SW 1271 (cell line): ENCODE results near the gene KRT20.
"Not testable (repeated sequence)": the region's sequence is repeated elsewhere in the genome, so short reads cannot be mapped to it uniquely, and the experiment has no call there.

Experiments used
- DNase-seq, 2 experiments: peaks; one replicate each; lab custom pipeline; 2025; lab: John Stamatoyannopoulos, UW

KRT20 gene

DNA sequence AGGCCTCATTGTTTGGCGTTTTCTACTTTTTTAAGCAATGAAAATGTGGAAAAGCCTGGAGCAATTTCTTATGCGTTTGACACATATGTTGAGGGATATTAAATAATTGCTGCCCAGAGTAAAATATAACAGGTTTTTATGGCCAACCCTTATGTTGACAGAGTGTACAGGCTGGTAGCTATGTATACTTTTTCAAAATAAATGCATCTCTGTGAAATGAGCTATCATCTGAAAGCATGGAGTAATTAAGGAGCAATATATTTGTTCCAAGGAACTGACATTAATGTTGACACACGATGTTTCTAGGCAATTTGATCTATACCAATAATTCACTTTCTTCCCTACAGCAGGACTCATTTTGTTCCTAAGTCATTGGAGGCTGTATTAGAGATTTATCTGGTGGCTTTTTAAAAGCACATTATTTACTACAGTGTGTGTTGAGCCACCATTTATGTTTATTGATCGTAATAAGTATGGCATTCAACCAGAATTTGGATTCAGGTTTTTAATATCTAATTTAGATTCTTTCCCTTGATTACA lies 11.9 kb upstream of the KRT20 start:
- DNase-seq, result no peak

DNA sequence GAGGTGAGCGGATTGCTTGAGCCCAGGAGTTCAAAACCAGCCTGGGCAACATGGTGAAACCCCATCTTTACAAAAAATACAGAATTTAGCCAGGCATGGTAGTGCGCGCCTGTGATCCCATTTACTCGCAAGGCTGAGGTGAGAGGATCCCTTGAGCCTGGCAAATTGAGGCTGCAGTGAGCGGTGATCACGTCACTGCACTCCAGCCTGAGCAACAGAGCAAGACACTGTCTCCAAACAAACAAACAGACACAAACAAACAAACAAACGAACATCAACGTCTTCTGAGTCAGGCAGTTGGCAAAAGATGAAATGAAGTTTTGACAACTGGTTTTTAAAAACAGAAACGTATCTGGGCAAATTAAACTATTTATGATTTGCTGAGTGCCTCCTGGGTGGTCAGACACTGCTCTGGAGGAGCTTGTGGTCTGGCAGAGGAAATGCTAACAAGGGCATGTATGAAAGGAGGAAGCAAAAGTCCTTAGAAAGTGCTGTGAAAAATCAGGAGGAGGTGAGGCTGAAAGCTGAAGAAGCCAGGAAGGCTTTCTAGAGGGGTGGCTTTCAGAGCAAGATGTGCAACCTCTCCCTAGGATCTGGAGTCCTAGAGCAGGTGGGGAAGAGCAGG lies 10.2 kb upstream of the KRT20 start:
- DNase-seq, result no peak

DNA sequence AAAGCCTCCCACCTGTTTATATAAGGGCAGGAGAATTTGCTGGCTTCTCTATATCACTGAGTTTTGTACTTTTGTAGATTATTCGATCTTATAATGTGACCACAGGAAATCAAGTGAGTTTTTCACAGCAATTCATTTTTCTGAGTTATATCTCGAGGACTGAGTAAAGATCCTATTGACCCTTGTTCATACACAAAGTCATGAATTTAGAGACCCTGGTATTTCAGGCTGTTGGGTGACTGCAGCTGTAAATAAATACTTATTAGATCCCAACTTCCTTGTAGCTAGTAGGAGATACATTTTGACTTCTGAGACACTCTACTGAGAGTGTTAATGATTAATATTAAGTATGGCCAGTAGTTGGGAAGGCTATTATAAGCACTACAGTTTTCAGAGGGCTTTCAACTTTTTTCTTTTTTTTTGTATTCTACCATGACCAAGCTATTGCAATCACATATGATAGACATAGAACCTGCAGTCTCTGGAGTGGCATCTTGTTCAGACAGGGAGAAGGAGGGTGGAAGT lies 3.2 kb upstream of the KRT20 start:
- no peak for DNase-seq

DNA sequence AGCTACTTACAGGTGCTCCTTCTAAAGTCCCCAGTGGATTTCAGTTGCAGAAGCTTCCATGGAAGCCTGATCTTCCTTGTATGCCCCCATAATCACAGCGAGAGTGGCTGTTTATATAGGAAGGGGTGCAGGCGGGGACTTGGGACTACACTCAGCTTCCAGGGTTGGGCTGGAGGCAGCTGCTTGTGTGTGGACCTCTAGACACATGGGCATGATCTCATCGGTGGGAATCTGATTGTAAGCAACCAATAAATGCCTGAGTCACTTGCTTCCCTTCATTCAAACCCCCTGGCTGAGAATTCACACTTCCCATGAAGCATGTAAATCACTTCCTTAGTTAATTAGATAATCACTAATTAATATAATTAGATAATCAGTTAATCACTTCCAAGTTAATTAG lies 1.0 kb upstream of the KRT20 start:
- DNase-seq, result no peak

DNA sequence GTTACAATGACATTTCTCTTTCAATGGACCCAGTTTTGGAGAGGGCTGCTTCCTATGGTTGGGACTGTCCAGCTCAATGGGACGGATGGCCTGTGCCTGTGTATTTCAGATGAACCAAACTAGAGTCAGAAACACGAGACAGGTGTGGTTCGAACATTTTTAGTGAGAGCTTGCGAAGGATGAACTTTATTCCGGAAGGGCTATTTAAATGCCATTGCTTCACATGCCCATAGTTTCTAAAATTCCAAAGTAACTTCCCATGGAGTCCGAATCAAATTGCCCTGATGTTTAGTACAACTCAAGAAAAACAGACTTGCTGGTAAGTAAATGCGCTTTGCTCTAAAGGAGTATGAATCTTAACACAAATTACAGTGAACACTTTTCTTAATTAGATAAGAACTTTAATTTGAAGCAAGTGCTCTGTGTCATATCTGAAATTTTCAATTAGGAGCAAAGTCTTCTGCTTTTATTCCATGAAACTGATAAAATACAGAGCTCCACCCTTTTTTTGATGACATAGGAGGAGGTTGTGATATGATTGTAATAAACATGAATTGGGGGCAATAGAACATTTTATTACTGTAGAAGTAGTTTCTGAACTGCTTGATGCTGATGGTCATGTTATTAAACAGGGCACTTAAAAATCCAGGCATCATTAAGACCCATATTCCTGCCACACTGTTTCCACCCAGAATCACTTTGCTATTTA lies 1.3 kb downstream of the KRT20 start:
- no peak for DNase-seq

DNA sequence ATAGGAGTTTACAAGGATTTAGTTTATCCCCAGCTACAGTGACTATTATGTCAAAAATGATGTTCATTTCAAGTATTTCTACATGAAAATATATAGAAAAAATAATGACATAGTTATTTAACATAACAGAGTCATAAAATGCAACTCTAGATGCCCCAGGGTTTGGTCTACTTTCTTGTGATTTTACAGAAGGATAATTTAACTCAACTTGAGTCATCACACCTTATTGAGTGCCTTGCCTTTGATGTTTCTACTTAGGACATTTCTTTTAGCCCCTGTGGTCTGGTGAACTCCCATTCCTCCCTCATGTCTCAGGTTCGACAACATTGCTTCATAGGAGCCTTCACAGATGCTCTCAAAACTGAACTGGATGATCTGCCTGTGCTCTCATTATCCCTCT lies 2.0 kb downstream of the KRT20 start:
- DNase-seq, result no peak

DNA sequence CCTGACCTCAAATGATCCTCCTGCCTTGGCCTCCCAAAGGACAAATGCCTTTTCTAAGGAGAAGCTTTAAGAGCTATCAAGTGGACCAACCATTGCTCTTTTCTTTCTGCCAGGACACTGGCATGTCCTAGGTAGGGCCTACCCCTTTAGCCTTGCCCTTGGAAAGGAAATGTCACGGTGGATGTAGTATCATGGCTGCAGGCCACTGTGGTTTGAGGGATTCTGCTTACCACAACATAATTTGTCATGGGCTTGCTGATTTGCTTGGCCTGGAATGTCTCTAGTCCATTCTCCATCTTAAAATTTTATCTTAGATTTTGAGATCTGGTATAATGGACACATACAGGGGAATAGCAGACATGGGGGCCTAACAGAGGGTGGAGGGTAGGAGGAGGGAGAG lies 6.0 kb downstream of the KRT20 start:
- no peak for DNase-seq

DNA sequence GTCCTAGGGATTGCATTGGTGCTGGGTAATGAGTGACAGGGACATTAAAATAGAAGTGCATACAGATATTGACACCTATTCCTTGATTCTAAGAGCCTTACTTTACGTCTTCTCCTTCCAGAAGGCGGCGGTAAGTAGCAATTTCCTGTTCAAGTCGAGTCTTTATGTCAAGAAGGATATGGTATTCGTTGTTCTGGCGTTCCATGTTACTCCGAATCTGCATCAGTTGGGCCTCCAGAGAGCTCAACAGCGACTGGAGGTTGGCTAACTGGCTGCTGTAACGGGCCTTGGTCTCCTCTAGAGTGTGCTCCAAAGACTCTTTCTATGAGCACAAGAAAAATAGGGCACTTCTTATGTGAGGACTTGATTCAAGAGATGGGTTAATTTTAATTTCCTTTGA lies 7.0 kb downstream of the KRT20 start:
- no peak for DNase-seq

DNA sequence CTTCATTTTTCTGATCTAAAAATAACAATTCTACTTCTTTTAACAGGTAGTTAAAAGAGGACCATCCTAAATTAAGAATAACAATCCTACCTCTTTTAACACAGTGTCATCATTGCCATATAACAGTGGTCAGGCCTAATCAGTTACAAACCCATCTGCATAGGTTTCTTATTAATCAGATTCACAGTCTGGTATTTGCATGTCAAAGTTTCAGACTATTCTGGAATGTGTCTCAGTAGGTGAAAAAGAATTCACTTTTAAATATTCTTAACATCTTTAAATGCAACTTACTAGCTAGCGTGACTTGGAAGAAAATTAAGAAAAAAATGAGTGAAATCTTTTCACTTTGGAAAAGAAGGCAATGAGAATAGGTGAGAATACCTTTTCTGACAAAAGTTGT lies 11.2 kb downstream of the KRT20 start:
- no peak for DNase-seq

DNA sequence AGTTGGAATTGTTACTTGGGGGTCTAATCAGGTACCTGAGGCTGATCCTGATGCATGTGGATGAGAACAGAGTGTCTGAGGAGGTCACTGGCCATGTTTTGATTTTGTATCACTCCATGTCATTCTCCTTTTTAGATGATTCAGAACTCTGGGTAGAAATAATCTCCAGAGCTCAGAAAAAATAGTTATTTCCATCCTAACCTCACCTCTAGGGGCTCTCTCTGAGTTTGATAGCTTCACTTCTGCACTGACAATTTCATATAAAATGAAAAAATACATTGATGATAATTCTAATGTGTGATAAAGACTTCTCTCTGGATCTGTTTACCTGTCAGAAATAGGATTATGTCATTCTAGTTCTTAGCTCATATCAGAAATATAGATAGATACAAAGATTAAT lies 11.8 kb downstream of the KRT20 start:
- no peak for DNase-seq

DNA sequence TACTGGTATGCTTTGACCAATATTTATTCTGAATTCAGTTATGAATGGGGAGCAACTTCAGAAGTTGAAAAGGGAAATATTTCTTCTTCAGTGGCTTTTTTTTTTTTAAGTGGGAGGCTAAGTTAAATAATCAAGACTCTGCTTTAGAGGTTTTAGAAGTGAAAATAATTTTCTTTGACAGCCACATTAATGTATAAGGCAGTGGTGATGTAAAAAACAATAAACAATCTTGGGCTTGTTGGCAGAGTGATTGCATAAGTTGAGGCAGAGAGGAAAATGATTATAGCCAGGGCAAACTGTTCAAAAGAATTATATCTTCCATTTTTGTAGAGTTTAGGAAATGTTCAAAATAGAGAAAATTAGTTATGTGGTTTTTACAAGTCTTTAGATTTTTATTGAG lies 12.6 kb downstream of the KRT20 start:
- DNase-seq, result no peak

DNA sequence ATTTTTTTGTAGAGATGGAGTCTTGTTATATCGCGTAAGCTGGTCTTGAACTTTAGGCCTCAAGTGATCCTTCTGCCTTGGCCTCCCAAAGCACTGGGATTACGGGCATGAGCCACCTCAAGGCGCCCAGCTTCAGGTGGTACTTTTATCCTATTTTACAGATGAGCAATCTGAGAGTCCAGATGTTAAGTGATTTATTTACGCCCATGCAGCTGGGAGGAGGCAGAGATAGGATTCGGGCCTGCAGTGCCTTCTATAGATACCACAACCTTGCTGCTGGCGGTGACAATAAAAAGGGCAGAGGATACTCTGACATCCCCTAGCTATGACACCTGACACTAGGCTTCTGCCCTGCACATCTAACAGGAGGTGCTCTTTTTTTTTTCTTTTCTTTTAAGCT lies 13.7 kb downstream of the KRT20 start:
- no peak for DNase-seq

DNA sequence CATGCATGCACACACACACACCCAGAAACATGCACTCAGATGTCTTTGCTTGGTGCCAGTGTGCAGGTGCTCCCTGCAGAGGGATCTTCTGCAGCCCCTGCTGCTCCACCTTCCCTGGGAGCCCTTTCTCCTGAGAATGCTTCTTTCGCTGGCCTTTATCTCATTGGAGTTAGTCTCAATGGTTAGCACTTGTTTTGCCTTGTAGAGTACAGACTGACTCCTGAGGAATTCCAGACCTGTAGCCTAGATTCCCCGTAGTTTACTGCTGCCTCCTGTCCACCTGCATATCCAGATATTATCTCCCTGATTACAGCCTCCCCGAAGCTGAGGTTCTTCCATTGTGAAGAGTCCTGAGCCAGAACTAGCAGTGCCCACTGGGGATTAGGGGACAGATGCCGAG lies 14.9 kb downstream of the KRT20 start:
- DNase-seq, result no peak

DNA sequence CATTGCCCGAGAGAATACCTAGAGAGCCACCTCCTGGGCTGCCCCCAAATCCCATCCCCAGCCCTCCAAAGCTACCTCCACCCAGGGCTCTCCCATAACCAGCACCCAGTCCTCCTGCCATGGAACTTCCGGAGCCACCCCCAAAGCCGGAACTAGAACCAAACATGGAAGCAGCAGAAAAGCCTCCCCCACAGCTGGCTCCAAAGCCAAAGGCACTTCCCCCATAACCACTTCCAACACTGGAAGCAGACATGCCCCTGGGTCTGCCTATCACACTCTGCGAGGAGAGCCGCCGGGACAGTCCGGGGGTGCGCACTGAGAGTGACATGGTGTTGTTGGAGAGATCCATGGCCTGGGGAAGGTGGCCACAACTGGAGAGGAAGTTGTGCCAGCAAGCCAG lies 18.2 kb downstream of the KRT20 start, which contains the start of gene KRT12:
TSS of gene KRT12 (minus strand) at position 386 of the 400 bp plus-strand sequence. CDS start at position 349, 37 bp downstream.
- no peak for DNase-seq

DNA sequence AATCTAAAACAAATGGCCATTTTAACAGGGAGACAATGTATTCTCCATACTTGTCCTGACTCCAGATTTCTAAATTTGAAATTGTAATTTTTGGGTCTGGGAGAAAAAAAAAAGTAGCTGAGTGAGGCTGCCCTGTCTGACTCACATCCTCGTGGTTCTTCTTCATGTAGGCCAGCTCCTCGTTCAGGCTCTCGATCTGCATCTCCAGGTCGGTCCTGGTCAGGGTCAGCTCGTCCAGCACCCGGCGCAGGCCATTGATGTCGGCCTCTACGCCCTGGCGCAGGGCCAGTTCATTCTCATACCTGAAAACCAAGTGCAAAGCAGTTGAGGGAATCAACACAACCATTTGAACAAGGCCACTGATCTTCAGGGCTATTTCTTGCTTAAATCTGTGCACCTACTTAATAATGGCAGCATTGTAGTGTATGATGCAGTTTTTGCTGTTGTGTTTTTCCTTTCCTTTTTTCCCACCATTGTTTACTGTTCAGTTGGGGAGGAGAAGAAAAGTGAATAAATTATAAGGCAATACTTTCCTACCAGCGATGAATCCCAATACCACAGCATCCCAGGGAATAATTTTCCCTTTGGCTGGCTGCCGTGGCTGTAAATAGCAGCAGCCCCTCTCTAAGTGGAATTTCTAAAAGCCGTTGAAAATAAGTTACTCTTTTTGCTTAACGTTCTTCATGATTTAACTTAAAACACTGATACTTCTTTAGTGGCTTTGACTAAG lies 20.2 kb downstream of the KRT20 start:
- DNase-seq, result no peak

DNA sequence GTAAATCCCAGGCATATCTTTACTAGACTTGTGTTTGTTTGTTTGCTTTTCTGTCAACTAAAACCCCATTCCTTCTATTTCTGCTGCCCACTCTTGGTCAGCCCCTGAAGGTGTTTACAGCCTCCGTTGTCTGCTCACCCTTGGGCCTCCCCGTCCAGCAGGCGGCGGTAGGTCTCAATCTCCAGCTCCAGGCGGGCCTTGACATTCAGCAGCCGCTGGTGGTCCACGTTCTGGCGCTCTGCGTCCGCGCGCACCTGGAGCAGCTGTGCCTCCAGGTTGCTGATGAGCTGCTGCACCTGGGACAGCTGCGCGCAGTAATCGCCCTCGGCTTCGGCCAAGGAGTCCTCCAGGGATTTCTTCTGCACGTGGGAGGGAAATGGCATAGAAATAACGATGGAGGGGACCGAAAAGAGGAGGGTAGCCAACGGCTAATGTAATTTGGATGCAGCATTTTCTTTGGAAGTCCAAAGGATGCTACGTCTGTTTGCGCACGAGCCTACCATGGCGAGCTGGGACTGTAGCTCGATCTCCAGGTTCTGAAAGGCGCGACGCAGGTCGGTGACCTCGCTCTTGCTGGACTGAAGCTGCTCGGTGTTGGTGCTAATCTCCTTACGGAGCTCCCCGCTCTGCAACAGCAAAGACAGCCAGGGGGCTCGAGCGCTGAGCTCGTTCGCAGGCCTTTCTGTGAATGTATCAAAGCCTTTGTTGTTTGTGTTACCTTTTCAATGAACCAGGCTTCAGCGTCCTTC lies 21.9 kb downstream of the KRT20 start:
- DNase-seq, result no peak

DNA sequence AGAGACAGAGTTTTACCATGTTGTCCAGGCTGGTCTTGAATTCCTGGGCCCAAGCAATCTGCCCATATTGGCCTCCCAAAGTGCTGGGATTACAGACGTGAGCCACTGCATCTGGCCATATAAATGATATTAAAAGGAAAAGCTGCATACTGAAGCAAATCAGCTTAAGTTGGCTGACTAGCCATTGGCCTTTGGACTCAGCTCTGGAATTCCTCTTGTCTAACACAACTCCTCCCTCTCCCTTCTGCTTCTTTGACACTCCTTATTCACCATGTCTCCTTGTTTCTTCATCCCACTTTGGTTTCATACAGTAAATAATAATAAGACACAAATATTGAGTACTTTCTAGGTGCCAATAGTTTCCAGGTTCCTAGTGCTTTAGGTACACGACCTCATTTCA lies 25.5 kb downstream of the KRT20 start:
- no peak for DNase-seq

DNA sequence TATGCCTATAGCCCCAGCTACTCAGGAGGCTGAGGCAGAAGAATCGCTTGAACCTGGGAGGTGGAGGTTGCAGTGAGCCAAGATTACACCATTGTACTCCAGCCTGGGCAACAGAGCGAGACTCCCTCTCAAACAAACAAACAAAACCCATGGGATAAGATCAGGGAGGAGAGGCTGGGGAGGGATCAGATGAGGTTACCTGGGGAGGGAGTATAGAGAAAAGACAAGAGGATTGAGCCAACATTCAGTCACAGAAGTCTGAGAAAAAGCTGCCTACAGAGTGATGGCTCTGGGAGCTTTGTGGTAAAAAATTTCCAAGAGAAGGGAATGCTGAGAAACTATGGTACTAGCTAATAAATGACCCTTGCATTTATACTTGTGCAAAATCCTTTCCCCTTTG lies 26.4 kb downstream of the KRT20 start:
- not testable (repeated sequence) for DNase-seq

DNA sequence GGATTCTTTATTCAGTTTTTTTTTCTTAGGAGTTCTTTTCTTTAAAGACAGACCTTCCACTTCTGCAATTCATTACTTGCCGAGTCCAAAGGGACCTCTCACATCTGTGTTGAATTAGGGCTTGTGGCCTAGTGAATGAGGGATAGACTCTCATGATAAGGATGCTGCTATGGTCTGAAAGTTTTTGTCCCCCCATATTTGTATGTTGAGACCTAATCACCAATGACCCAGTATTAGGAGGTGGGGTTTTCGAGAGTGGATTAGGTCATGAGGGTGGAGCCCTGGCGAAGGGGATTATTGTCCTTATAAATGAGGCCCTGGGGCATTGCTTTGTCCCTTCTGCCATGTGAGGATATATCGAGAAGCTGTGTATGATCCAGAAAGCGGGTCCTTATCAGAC lies 27.5 kb downstream of the KRT20 start:
- no peak for DNase-seq

DNA sequence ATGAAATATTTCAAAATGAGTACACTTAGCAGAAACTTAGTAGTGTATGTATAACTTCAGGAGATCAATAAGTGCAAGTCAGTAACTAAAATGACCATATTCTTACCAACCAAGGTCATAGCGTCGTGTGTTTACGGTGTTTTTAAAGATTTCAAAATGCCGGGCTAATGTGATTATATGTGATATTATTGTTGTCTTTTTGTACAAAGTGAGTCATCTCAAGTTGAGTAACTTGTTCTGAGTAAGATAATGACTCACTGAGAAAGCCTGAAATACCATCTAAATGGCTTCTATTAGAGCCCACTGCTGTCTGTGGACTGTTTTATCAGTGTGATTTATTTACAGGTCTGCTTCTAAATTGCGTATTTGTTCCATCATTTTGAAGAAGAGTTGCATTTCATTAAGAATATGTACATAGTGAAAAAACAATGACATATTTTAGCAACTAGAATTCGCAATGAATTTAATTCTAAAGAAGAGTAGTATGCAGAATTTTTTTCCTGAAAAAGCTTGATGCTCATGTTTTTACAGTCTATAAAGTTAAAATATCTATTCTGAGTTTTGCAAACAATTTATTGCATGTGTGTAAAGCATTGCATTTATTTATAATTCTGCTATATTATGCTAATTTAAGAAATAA lies 30.7 kb downstream of the KRT20 start:
- DNase-seq, result peak; percentile 34 to 82

DNA sequence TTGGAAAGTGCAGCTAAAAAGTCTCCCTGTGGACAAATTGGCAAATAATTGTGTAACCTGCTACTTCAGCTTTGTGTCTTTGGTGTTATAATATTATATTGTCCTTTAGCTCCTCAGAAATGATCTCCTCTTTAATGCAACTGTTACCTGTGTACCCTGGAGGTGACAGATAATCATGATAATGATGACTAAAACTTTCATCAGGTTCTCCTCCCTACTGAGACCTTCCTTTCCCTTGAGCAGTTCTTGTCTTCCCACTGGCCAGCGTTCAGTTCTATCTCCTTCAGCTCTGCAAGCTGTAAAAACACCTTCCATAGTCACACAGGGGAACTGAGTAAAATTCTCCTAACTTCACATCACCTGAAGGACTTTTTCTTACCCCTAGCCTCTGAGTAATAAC lies 32.7 kb downstream of the KRT20 start:
- no peak for DNase-seq
